ENCODE data around the gene SDHAF2. TPM values are rescaled to one million over a fixed set of nuclear protein-coding genes. Genes with fewer than 3 reads are reported as not detected.

Gene SDHAF2
- total RNA-seq, 1 experiment from 2014 or later = 43.2 TPM

DNA sequence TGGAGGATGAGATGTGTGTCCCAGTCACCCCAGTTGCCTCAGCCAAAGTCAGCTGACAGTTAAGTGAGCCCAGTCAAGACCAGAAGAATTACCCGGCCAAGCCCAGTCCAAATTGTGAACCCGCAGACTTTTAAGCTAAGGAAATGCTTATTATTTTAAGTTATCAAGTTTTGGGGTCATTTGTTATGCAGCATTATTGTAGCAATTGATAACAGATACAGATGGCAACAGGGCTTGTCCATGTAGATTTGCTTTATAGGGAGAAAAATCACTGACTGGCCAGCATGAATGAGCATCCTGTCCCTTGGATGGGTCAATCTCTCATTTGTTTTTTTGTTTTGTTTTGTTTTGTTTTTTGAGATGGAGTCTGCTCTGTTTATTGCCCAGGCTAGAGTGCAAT, 22.9 kb downstream of the SDHAF2 start:
- H3K36me3 ChIP-seq (ENCODE audit: control insufficient read depth, insufficient read depth, low read length) = peaks cover 2% of the 10 kb centered on the region; the same call in 1 of the 2 replicates
- no peak overlapping the region for H3K4me3 ChIP-seq (ENCODE audit: low read depth in 2 of 2, low read length in 2 of 2)
- in situ Hi-C loops (cut with HindIII; ENCODE audit: low pct_unique_long_range_greater_than_20kb, low sequenced_read_pairs) = no loop called here
- TF ChIP-seq POLR2AphosphoS5 (IDR thresholded peaks at IDR 0.05; ENCODE audit: low read depth, low read length) = no peak
- TF ChIP-seq TCF7L2 (IDR thresholded peaks at IDR 0.05; ENCODE audit: low read depth, low read length) = no peak
- TF ChIP-seq, protein P1, sequence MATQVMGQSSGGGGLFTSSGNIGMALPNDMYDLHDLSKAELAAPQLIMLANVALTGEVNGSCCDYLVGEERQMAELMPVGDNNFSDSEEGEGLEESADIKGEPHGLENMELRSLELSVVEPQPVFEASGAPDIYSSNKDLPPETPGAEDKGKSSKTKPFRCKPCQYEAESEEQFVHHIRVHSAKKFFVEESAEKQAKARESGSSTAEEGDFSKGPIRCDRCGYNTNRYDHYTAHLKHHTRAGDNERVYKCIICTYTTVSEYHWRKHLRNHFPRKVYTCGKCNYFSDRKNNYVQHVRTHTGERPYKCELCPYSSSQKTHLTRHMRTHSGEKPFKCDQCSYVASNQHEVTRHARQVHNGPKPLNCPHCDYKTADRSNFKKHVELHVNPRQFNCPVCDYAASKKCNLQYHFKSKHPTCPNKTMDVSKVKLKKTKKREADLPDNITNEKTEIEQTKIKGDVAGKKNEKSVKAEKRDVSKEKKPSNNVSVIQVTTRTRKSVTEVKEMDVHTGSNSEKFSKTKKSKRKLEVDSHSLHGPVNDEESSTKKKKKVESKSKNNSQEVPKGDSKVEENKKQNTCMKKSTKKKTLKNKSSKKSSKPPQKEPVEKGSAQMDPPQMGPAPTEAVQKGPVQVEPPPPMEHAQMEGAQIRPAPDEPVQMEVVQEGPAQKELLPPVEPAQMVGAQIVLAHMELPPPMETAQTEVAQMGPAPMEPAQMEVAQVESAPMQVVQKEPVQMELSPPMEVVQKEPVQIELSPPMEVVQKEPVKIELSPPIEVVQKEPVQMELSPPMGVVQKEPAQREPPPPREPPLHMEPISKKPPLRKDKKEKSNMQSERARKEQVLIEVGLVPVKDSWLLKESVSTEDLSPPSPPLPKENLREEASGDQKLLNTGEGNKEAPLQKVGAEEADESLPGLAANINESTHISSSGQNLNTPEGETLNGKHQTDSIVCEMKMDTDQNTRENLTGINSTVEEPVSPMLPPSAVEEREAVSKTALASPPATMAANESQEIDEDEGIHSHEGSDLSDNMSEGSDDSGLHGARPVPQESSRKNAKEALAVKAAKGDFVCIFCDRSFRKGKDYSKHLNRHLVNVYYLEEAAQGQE (IDR thresholded peaks at IDR 0.05; ENCODE audit: insufficient read depth in 1 of 2, low read depth in 2 of 2, low read length in 1 of 2) = no peak
- TF ChIP-seq SIN3A (IDR thresholded peaks at IDR 0.05; ENCODE audit: borderline replicate concordance, insufficient read depth, low read depth, low read length) = no peak
- no peak for TF ChIP-seq CTCF (IDR thresholded peaks at IDR 0.05)
- BruUV-seq (replicated peaks) = no TSS peak
- ChIA-PET POLR2A (no interaction called here), CTCF (no interaction called here)
- no peak overlapping the region for H3K27ac ChIP-seq (ENCODE audit: low read length)
- DNase-seq (ENCODE audit: low read depth, low spot score) = no peak
- no peaks in the 10 kb centered on the region for H3K27me3 ChIP-seq (ENCODE audit: control insufficient read depth, insufficient read depth, low read length)
- H3K9me3 ChIP-seq (ENCODE audit: control insufficient read depth, insufficient read depth, low read depth, low read length) = no peaks in the 10 kb centered on the region
- intact Hi-C loops (cut with micrococcal nuclease; ENCODE audit: unreplicated experiment) = no loop called here
- H3K4me1 ChIP-seq (ENCODE audit: control insufficient read depth, insufficient read depth, low read length) = no peaks in the 10 kb centered on the region
- ATAC-seq = no peak

DNA sequence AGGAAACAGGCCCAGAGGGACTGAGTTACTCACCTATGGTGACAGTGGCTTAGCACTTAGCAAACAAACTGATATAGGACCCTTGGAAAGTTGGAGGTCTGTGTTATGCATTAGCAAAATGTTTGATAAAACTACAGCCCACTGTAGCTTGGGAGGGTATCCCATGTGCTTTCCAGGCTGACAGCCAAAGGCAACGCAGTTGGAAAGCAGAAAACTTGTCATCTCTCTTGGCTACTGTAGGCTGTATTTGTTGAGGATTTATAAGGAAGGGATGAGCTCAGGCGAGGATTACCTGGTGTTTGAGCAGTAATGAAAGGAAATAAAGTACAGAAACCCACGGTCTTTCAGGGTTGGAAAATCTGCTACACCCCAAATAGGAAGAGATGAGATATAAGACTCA, 23.8 kb downstream of the SDHAF2 start:
- POLR2A ChIA-PET = no interaction called here
- Histone ChIP-seq H3K27ac (ENCODE audit: low read length) (no peak overlapping the region), H3K36me3 (ENCODE audit: control insufficient read depth, insufficient read depth, low read length) (peaks cover under 1% of the 10 kb centered on the region; the same call in 1 of the 2 replicates), H3K4me3 (ENCODE audit: low read depth in 2 of 2, low read length in 2 of 2) (no peak overlapping the region), H3K4me1 (ENCODE audit: control insufficient read depth, insufficient read depth, low read length) (no peaks in the 10 kb centered on the region), H3K27me3 (ENCODE audit: control insufficient read depth, insufficient read depth, low read length) (no peaks in the 10 kb centered on the region), H3K9me3 (ENCODE audit: control insufficient read depth, insufficient read depth, low read depth, low read length) (no peaks in the 10 kb centered on the region)
- TSS peak; percentile 19 for BruUV-seq (replicated peaks)
- ATAC-seq (no peak), DNase-seq (ENCODE audit: low read depth, low spot score) (no peak)
- in situ Hi-C loops (cut with HindIII; ENCODE audit: low pct_unique_long_range_greater_than_20kb, low sequenced_read_pairs) = no loop called here
- TF ChIP-seq TCF7L2 (IDR thresholded peaks at IDR 0.05; ENCODE audit: low read depth, low read length) (no peak), SIN3A (IDR thresholded peaks at IDR 0.05; ENCODE audit: borderline replicate concordance, insufficient read depth, low read depth, low read length) (no peak), POLR2AphosphoS5 (IDR thresholded peaks at IDR 0.05; ENCODE audit: low read depth, low read length) (no peak)
- TF ChIP-seq, protein P1 (IDR thresholded peaks at IDR 0.05; ENCODE audit: insufficient read depth in 1 of 2, low read depth in 2 of 2, low read length in 1 of 2) = no peak
- CTCF ChIA-PET = no interaction called here
- intact Hi-C loops (cut with micrococcal nuclease; ENCODE audit: unreplicated experiment) = no loop called here

Data from Panc1 (cell line).